Sigmoid colon (tissue), 4 donors: ENCODE results near the gene SREBF2.

Experiments used
- POLR2A ChIP-seq, 2 donors: fragments of 450-650 bp; IDR thresholded peaks; one replicate each; pipeline ENCODE4 v1.6.1; 2016; ENCODE audit warnings: antibody characterized with exemption in 2 of 2, mild to moderate bottlenecking in 2 of 2, moderate library complexity in 2 of 2
- POLR2AphosphoS5 ChIP-seq, 4 donors: sonication (generic); formaldehyde crosslinking; IDR thresholded peaks; one replicate each; pipeline ENCODE4 v1.6.1; 2017; ENCODE audit warnings: antibody characterized with exemption in 4 of 4
- TF ChIP-seq, protein P1 (sequence below), 4 experiments: fragments of 450-650 bp in 3 of 4; fragments of 200-600 bp in 1 of 4; IDR thresholded peaks; one replicate each; pipeline ENCODE4 v1.5.1; 2016 to 2019; ENCODE audit warnings: antibody characterized with exemption in 4 of 4, mild to moderate bottlenecking in 3 of 4, moderate library complexity in 2 of 4

DNA sequence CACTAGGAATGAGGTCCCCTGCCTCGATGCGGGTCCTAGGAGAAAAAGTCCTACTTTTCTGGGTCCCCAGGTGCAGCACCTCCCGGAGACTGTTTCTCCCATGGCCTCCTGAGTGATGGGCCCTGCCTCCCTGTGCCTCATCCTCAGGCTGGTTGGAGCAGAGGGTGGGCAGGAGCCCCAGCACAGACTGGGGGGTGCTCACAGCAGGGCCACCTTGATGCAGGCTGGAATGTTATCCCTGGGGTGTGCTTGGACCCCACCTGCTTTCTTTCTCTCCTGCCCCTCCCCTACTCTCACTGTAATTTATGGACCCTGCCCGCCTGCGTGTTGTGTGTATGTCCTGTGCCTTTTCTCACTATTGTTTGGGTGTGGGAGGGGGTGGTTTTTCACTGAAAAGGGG, 73.9 kb downstream of the SREBF2 start:
- TF ChIP-seq, protein P1, sequence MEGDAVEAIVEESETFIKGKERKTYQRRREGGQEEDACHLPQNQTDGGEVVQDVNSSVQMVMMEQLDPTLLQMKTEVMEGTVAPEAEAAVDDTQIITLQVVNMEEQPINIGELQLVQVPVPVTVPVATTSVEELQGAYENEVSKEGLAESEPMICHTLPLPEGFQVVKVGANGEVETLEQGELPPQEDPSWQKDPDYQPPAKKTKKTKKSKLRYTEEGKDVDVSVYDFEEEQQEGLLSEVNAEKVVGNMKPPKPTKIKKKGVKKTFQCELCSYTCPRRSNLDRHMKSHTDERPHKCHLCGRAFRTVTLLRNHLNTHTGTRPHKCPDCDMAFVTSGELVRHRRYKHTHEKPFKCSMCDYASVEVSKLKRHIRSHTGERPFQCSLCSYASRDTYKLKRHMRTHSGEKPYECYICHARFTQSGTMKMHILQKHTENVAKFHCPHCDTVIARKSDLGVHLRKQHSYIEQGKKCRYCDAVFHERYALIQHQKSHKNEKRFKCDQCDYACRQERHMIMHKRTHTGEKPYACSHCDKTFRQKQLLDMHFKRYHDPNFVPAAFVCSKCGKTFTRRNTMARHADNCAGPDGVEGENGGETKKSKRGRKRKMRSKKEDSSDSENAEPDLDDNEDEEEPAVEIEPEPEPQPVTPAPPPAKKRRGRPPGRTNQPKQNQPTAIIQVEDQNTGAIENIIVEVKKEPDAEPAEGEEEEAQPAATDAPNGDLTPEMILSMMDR (IDR thresholded peaks at IDR 0.05), result no peak
- TF ChIP-seq POLR2A (IDR thresholded peaks at IDR 0.05), result no peak
- TF ChIP-seq POLR2AphosphoS5 (IDR thresholded peaks at IDR 0.05), result no peak
